Left colon (tissue), 2 donors: Measurements from ENCODE around the gene RPGRIP1L. TPM values are rescaled to one million over a fixed set of nuclear protein-coding genes. Genes with fewer than 3 reads are reported as not detected.
A peak's percentile ranks its signal among the peaks of the same experiment; 100 is the strongest.

Experiments used
- ATAC-seq: fragments of 200-7000 bp; cut with Tn5 transposase; one replicate; pipeline ENCODE4 v1.9.1; 2020; ENCODE audit warnings: mild to moderate bottlenecking, moderate library complexity
- DNase-seq, 2 donors: peaks; one replicate each; pipeline ENCODE4 v3.0.0-alpha.2; 2020
- intact Hi-C, 2 donors: fragments of 100-400 bp; cut with DNase I in 1 of 2; cut with micrococcal nuclease in 1 of 2; formaldehyde crosslinking; loops; one replicate each; pipeline versions ENCODE4 v1.11.2 to v1.14.0; 2022; cut with DNase I, micrococcal nuclease
- long read RNA-seq: library from polyadenylated mRNA; unstranded; transcript quantifications from one replicate; pipeline ENCODE4 v2.0.0, GENCODE V29; 2021
- total RNA-seq, 2 donors: library from RNA; stranded (reverse); fragmentation: NEBNext Ultra II Directional; extraction: Animal tissue kit (Norgen Biotek cat#: 25700); gene quantifications; one replicate each; pipeline ENCODE4 v1.2.1, GENCODE V29; 2021
- donor health status: DM: no; HTN: no; CAD: no.
- donor health status: DM: yes; HTN: yes; CAD: no.

Gene RPGRIP1L
- 1 to 10 TPM; 1.7 to 2.5 TPM for total RNA-seq
- long read RNA-seq, partial matches to known transcripts = 2 of 2 reads
- long read RNA-seq, other reads (novel, unspliced or antisense) = 0 of 2 reads

GRCh38 chr16:53703590-53704444 lies at the start of gene RPGRIP1L, which contains the start of gene FTO:
TSS of gene RPGRIP1L (minus strand) at chr16:53703859. CDS start at chr16:53700723, 3,136 bp downstream.
TSS of gene FTO (plus strand) at chr16:53704156.
- DNase-seq (peak; percentile 99 to 100), ATAC-seq (peak; percentile 99)
- intact Hi-C loops = no loop called here

DNA sequence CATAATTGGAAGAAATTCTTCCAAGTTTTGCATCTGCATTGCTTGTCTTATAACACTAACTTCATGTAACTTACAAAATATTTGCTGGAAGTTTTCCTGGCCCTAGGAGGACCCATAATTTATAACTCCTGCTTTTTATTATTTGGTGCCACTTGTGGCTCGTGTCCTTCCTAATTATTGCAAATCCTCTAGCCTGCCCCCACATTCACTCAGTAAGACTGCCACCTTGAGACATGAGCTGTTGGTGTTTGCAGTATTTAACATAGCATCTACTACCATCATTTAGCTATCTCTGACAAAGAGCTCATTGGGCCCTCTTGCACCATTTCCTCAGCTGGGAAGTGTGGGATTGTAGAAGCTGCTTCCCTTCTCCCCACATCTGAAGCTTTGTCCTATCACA lies 49.8 kb upstream of the RPGRIP1L start:
- no peak for DNase-seq
- intact Hi-C loops = no loop called here
- ATAC-seq = no peak

GRCh38 chr16:53752560-53752959 lies 48.9 kb upstream of the RPGRIP1L start:
- DNase-seq (no peak), ATAC-seq (no peak)
- intact Hi-C loops = no loop called here

DNA sequence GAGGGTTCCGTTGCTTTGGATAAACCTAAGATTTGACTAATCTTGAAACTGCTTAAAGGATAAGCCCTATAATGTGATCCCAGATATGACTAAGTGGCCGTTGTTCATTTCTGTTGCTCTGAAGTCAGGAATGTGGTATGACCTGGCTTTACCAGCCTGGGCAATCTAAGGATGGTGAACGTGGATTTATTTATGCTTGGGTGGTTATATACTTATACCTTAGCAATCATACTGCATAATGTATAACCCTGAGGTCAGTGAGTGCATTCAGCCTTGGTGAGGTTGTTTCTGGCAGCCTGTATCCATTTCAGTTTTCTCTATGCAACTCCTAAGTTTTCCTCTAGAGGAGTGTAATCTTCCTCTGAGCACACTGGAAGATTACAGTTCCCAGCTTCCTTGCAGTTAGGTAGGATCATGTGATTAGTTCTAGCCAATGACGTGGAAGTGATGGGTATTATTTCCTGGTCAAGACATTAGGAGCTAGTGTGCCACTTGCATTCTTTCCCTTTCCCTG lies 42.2 kb upstream of the RPGRIP1L start:
- intact Hi-C loops = no loop called here
- DNase-seq (no peak), ATAC-seq (peak; percentile 88)

DNA sequence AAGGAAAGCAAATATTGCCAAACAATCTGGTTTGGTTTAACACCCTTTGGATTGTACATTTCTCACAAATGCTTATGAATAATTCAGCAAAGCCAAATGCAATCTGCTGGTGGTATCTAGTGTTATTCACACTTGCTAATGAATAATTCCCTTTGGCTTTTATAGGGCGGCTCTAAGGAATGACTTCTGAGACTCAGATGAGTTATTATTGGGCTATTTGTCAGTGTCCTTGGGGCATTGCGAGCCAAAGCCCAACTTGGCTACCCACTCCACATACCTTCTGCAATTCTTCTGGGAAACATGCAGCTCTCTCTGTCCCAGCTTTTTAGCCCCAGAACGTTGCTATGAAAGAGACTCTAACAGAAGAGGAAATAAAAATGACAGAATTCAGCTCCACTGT lies 41.4 kb upstream of the RPGRIP1L start:
- ATAC-seq (no peak), DNase-seq (no peak)
- intact Hi-C loops = no loop called here

GRCh38 chr16:53744449-53744848 lies 40.8 kb upstream of the RPGRIP1L start:
- DNase-seq = no peak
- intact Hi-C loops = no loop called here
- peak; percentile 26 for ATAC-seq

DNA sequence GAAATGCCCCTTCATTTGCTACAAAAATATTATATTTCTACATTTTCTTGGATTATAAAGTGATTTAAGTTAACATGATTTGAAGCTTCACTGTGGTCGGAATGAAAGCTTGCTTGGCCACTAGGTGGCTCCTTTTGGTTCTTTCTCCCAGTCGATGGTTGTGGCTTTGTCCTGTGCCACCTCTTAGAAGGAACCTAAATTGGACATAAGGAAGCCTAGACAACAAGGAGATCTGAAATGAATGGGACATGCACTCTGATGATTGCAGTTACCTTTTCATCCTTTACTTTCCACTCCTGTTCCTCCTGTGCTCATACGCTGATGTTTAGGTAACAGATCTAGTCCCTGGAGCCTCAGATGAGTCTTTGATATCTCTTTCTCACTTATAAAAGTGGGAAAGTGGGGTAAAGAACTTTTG lies 39.5 kb upstream of the RPGRIP1L start:
- DNase-seq (peak in 1 of 2 donors; percentile 35), ATAC-seq (peak; percentile 42)
- intact Hi-C loops = no loop called here

GRCh38 chr16:53741546-53741945 lies 37.9 kb upstream of the RPGRIP1L start:
- intact Hi-C loops = no loop called here
- ATAC-seq (no peak), DNase-seq (no peak)

- ATAC-seq = no peak
- intact Hi-C loops = no loop called here
Measured at GRCh38 chr16:53740933-53741531, 37.4 kb upstream of the RPGRIP1L start.

GRCh38 chr16:53740476-53740875 lies 36.8 kb upstream of the RPGRIP1L start:
- ATAC-seq = no peak
- no peak for DNase-seq
- intact Hi-C loops = no loop called here

More at GRCh38 chr16:53740933-53741531, 37.4 kb upstream of the RPGRIP1L start:
- DNase-seq = no peak

DNA sequence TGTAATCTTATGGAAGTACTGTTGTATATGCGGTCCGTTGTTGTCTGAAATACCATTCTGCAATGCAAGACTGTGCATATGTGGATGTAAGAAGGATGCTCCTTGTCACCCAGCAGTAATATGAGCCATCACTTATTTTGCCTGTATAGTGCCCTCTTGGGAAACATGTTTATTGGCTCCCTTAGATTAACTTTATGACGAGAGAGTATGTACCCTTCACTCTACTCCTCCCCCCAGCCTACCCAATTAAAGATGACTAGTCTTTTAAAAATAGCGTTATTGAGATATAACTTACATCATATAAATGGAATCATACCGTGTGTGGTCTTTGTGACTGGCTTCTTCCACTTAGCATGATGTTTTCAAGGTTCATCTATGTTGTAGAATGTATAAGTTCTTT lies 33.9 kb upstream of the RPGRIP1L start:
- ATAC-seq (no peak), DNase-seq (no peak)
- intact Hi-C loops = no loop called here

DNA sequence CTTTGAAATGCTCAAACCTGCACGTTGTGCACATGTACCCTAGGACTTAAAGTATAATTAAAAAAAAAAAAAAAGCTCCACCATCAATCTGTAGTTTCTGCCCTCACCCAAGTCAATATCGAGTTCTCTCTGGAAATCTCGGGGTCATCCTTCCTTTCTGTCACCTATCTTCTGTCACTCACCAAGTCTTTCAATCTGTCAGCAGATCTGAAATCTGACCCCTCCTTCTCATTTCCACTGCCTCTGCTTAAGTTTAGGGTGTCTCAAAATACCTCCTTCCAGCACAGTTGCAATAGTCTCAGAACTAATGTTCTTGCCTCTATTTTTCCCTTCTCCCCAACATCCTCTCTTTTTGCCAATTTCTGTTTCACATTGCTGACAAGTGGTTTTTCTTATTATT lies 32.6 kb upstream of the RPGRIP1L start:
- intact Hi-C loops = no loop called here
- ATAC-seq = no peak
- no peak for DNase-seq

DNA sequence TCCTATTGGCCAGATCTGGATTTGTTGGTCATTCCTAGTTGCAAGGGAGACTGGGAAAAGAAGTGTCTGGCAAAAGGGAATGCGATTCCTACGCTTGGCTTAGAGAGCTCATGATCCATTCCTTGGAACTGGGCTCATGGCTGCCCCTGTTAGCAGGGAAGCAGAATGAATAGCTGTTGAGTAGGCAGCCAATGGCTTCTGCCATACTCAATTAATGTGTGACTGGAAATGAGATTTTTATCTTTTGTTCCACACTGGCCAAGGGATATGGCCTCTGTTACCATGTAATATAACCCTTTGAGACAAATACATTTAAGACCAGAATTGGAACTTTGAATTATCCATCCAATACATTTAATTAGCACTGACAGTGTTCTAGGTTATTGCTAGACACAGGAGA lies 31.2 kb upstream of the RPGRIP1L start:
- ATAC-seq = no peak
- intact Hi-C loops = no loop called here

DNA sequence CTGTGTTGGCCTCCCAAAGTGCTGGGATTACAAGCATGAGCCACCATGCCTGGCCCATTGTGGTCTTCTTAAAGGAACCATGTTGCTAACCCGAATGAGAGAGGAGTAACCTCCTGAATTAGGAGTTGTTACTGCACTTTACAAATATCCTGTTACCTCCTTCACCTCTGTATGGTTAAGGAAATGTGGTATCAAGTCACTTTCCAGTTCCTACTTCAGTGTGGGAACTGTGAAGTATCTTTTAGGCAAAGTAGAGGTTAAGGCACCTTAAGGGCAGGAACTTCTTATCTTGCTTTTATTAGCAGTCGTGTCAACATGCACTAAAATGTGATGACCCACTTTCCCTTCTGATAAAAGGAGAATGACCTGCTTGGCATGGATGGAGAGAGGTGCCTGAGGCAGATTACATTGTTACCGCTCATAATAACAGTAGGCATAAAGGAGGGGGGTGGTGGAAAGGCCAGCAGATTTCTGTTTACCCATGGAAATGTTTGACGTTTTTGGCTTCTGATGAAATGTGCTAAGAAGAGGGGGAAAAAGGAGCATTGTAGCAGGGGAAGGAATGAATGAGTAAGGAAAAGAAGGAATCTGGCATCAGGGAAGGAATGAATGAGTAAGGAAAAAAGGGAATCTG lies 28.8 kb upstream of the RPGRIP1L start:
- no peak for DNase-seq
- intact Hi-C loops = no loop called here
- ATAC-seq = peak; percentile 97

More for the DNA sequence above, 31.2 kb upstream of the RPGRIP1L start:
- DNase-seq = no peak

GRCh38 chr16:53730693-53731092 lies 27.0 kb upstream of the RPGRIP1L start:
- intact Hi-C loops = no loop called here
- ATAC-seq (no peak), DNase-seq (no peak)

DNA sequence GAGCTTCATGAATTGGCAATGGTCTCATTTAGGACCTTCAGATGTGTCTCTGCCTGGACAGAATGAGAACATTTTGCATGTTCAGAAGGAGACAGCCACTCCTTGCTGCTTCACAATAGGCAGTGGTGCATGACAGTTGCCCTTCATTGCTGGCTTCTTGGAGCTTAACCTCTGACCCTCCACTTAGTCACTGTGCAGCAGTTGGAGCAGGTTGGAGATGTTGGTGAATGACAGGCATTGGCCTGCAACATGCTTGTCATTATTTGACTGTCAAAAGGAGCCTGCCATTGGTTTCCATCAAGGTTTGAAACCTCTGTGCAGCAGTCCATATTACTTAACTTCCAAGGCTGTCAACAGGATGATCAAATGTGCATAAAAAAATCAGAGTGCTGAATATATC lies 23.0 kb upstream of the RPGRIP1L start:
- ATAC-seq (peak; percentile 52), DNase-seq (no peak)
- intact Hi-C loops = no loop called here

- ATAC-seq = no peak
Measured at GRCh38 chr16:53721017-53721416, 17.4 kb upstream of the RPGRIP1L start.

DNA sequence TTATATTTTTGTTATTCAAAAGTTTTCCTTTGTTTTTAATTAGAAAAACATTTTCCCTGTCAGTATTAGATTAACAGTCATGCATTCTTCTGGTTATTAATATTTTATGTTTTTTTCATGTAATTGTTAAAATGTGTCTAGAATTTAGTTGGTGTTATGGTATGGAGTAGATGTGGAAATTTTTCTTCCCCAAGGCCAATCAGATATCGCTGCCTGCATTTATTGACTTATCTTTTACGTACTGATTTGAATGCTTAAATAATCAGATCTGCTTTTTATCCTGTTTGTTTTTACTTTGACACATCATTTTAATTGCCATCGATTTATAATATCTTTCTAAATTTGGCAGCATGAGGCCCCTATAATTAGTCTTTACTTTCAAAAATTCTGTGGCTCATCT lies 13.9 kb upstream of the RPGRIP1L start:
- ATAC-seq (no peak), DNase-seq (no peak)
- intact Hi-C loops = loop anchor here in 1 of 2 donors (10.0 kb wide), 1 partner anchor 117 kb away; no protein-coding TSS in a partner anchor

More at GRCh38 chr16:53721017-53721416, 17.4 kb upstream of the RPGRIP1L start:
- no peak for DNase-seq
- intact Hi-C loops = no loop called here

GRCh38 chr16:53715023-53715384 lies 11.3 kb upstream of the RPGRIP1L start:
- ATAC-seq (no peak), DNase-seq (no peak)
- intact Hi-C loops = loop anchor here in 1 of 2 donors (10.0 kb wide), 1 partner anchor 120 kb away; no protein-coding TSS in a partner anchor
